Stimulated activated CD4-positive, alpha-beta T cell treated with anti-CD3 and anti-CD28 coated beads, Interleukin-2, amount 100 ng/mL, for 24 hours (primary cell): ENCODE results near the gene NECTIN1.
A peak's percentile ranks its signal among the peaks of the same experiment; 100 is the strongest.

Source experiments
- DNase-seq, 2 donors: peaks; one replicate each; pipeline ENCODE4 v3.0.0-alpha.2; 2020

NECTIN1 gene

GRCh38 chr11:119755356-119756071, 26.5 kb upstream of the NECTIN1 start:
- DNase-seq = no peak

GRCh38 chr11:119754656-119755355, 25.8 kb upstream of the NECTIN1 start:
- no peak for DNase-seq

DNA sequence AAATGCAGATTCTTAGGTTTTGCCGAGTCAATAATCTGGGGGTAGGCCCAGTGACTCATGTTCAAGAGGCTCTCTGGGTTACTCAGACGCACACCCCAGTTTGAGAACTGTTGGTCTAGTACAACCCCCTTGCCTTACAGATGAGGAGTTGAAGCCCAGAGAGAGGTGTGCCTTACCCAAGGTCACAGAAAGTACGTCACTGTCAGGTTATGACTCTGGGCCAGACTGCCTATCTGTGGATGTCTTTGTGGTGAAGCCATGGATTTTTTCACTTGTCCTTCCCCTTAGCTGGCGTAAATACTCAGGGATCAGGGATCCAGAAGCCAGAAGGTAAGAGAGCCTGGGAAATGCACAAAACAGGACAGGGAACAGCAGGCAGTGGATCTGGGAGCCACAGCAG, 25.2 kb upstream of the NECTIN1 start:
- no peak for DNase-seq

DNA sequence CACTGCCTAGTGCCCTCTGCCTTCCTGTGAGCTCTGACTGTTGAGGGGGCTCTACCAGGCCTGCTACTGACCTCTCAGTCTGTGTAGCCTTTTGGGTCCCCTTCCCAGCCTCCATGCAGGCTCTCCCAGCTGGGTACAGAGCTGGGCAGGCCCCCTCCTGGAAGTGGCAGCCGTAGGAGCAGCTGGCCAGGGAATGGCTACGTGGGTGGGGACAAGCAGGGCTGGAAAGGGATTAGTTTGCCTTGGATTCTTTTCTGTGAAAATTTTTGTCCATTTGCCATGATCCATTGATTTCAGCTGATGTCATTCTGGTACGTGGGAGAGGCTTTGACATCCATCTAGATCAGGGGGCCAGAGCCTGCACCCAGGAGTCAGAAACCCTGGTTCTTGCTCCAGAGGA, 23.9 kb upstream of the NECTIN1 start:
- DNase-seq = no peak

DNA sequence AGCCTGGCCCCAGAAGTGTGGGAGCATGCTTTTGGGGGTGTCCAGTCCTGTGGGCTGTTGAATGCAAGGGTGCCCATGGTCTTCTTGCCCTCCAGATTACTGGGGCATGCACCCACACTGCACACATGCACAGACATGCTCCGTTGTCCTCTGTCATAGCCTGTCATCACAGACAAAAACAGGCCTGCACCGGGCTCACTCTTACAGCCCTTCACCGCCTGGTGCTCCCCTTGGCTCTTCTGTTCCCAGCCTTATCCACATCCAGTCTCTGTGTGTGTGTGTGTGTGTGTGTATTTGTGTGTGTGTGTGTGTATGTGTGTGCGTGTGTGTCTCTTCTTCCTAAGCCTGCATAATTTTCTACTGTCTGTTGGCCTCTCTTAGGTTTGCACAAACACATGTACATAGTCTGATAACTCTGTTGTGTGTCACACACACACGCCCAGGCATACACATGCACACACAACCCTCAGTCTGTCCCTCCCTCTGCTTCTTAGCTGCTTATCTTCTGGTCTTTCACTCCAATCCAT, 23.4 kb upstream of the NECTIN1 start:
- no peak for DNase-seq

GRCh38 chr11:119750056-119750455, 21.1 kb upstream of the NECTIN1 start:
- no peak for DNase-seq

DNA sequence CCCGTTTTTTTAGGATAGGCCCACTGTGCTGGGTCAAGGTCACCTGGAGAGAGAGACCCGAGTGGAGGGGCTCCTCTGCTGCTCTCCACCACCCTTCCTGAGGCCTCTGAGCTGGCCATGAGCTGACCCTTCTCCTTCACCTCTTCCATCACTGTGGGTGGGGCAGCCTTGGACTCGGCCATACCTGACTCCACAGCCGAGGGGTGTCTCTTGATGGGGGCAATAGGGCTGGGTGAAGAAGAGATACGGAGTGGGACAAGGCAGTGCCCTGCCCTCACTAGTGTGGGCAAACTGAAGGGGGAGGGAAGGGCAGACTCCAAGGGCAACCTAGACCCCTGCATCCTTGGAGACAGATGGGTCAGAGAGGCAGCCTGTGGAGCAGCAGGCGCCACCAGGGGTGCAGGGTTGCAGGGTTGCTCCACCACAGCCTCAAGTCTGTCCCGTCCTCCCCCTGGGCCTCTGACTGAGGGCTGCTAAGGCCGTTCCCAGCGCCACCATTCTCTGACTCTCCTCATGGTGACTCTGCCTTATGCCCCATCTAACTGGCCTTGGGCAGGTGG, 20.1 kb upstream of the NECTIN1 start:
- DNase-seq = no peak

DNA sequence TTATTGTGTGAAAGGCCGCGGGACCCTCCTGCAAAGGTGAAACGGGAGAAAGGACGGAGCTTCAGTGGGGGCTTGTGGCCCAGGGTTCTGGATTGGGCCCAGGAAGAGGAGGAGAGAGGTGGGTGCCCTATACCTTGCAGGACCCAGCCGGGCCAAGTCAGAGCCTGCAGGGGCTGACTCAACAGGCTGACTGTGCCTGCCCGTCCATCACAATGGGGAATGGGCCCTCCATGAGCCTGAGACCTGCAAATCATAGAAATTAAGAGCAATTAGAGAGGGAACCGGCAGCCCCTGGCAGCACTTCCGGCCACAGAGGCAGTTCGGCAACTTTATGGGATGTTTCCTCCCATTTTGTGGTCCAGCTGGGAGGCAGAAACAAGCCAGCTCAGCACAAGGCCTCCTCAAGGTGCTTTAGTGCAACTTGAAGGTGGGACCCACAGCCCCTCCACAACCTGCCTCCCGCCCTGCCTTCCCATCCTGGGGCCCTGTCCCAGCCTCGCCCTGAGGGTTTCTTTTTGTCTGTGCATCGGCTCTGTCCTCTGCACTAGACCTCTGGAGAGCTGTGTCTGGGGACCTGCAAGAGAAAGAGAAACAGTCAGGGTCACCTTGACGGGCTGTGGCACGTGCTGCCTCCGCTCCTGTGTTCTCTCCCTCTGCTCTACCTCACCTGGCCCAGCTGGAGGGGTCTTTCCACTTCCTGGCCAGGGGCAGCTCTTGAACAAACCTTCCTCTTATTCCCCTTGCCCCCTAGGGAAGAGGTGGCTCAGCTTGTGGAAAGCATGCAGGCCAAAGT, 19.1 kb upstream of the NECTIN1 start:
- no peak for DNase-seq

DNA sequence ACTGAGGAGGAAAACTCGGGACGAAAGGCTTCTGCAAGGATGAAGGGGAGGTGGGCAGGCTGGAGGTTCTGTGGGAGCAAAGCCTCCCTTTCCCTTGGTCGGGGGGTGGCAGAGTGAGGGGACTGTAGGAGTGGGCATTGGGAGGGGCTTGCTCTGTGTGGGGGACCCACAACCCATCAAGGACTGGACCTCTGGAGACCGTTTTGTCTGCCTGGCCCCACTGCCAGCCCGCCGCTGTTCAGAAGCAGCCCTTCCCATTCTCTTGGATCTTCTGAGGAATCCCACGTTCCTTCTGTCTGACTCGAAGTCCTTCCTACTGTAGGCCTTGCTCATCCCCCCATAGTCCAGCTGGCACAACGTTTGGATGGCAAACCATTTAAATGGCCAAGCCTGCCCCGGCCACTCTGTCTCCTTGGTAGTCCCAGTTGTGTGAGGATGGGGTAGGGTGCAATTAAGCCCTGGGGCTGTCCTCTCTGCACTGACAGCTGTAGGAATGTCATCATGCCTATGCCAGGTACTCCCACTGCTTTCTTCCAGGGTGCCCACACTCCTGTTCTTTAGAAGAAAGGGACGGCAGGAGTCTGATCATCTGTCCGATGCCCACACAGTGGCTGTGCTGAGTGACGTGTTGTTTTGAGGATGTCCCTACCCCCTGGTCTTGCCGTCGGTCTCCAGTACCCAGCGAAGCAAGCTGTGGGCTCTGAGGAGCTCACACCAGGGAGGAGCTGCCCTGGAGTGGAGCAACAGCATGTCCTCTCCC, 17.0 kb upstream of the NECTIN1 start:
- DNase-seq = no peak

- no peak for DNase-seq
These were observed 16.1 kb upstream of the NECTIN1 start for GRCh38 chr11:119745112-119745511.

DNA sequence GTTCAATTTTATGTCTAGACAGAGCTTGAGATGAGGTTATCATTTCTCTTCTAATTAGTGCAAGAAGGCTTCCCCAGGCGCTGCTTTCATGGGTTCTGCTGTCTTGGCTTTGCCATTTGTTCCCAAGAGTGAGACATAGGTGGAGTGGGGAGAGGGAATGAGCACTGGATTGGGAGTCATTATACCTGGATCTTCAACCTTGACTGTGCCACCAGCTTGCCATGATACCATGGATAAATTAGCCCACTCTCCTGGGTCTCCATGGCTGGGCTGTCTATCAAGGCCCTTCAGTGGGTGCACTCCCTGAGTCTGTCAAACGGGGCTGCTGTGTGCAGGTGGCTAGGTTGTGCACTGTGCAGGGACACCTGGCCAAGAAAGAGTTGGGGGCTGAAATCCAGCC, 15.6 kb upstream of the NECTIN1 start:
- no peak for DNase-seq

- DNase-seq = no peak
These were observed 14.0 kb upstream of the NECTIN1 start for GRCh38 chr11:119743006-119743405.

DNA sequence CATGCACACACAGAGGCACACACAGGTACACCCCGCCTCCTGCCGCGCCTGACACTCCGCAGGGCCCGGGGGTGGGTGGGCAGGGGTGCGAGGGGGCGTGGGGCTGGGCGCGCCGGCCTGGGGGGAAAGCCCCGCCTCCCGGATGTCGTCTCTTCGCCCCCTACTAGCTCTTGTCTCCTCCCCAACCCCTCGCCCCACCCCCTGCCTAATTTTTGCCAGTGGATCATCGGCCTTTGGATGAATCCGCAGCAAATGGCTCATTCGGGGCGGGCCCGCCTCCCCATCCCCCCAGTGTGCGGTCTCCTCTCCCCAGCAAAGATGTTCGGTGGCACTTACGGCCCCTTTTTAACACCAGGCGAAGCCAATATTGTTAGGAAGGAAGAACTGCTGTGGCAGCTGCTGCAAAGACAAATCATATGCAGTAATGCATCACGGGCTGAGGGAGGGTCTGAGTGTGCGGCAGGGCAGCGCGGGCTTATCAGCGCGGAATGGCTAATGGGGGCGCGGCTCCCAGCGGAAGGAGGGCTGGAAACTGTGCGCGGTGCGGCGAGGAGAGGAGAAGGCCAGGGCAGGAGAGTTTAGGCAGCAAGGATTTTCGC, 13.4 kb upstream of the NECTIN1 start:
- DNase-seq = peak in 1 of 2 donors; percentile 23

- DNase-seq = peak; percentile 70 to 75
These were observed 12.6 kb upstream of the NECTIN1 start for GRCh38 chr11:119741369-119742262.

GRCh38 chr11:119739975-119740374, 11.0 kb upstream of the NECTIN1 start:
- no peak for DNase-seq

- DNase-seq = no peak
These were observed 10.2 kb upstream of the NECTIN1 start for GRCh38 chr11:119739021-119739703.

GRCh38 chr11:119738059-119738439, 9.0 kb upstream of the NECTIN1 start:
- DNase-seq = no peak

DNA sequence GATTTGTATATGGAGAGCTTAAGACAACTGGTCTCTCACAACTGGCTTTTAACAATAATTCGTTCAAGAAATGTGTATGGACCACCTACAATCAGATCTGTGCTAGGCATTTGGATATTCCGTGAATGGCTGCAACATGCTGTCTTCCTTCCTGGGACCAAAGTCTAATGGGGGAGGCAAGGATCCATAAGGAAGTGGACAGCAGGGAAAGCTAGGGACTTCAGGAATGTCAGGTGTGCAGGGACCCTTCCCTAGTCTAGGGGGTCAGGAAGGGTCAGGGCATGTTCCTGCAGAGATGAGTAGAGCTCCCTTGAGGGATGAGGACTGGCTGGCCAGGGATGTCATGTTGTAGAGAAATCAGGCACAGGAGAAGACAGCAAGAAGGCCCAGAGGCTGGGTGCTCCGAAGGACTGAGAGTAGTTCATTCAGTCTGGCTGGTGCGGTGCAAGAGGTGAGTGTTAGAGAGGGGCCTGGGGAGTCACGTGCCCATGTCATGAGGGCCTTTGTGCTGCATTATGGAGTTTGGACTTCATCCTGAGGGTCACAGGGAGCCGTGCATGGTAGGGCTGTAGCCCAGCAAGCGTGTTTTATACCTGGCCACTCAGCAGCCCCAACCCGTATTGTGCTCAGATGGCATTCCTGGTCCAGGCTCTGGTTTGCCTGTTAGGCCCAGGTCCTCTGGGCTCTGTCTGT, 8.5 kb upstream of the NECTIN1 start:
- DNase-seq = no peak

DNA sequence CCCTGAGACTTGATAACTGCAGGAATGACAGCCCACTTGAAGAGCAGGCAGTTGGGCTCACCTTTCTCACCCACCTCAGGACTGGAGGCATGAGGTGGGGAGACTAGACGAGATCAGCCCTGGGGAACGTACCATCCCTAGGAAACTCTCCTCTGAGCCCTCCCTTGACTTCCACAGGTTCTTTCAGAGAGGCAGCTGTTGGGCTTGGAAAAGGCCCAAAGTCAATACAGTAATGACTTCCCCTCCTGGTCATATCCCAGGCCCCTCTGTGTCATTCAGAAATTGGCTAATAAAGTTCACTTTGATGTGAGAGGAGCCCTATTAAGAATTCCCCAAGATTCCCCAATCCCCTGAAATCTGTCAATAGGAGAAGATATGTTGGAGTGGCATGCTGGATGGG, 5.8 kb upstream of the NECTIN1 start:
- no peak for DNase-seq
